GM13977 (cell line): ENCODE measurements around the gene TTL.

Experiments used
- DNase-seq: peaks from one replicate; pipeline ENCODE4 v3.0.0; 2012; ENCODE audit warnings: low spot score
- in situ Hi-C: fragments of 300-500 bp; cut with MboI; formaldehyde crosslinking; loops from one replicate; pipeline ENCODE4 v1.12.0; 2022; ENCODE audit warnings: low sequenced_read_pairs, low pct_unique_long_range_greater_than_20kb, mixed read lengths, inconsistent platforms; ENCODE audit not compliant: unreplicated experiment
- TF ChIP-seq, protein P1 (sequence below): IDR thresholded peaks from 2 replicates; pipeline ENCODE4 v1.5.1; 2012; ENCODE audit warnings: mild to moderate bottlenecking, control low read depth; ENCODE audit not compliant: insufficient read depth; ENCODE audit errors: extremely low read depth, missing control alignments

TTL gene

DNA sequence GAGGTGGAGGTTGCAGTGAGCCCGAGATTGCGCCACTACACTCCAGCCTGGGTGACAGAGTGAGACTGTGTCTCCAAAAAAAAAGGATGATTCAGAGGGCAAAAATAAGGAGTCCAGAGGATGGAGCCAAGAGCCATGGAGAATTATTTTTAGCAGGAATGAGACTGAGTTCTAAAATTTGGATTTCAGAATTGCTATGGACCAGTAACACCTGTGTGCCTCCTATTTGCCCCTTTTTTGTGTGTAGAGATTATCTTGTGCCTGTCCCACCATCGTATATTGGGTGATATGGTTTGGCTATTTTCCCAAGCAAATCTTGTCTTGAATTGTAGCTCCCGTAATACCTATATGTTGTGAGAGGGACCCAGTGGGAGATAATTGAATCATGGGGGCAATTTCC, 32.1 kb upstream of the TTL start:
- DNase-seq = no peak
- in situ Hi-C loops = no loop called here
- TF ChIP-seq, protein P1, sequence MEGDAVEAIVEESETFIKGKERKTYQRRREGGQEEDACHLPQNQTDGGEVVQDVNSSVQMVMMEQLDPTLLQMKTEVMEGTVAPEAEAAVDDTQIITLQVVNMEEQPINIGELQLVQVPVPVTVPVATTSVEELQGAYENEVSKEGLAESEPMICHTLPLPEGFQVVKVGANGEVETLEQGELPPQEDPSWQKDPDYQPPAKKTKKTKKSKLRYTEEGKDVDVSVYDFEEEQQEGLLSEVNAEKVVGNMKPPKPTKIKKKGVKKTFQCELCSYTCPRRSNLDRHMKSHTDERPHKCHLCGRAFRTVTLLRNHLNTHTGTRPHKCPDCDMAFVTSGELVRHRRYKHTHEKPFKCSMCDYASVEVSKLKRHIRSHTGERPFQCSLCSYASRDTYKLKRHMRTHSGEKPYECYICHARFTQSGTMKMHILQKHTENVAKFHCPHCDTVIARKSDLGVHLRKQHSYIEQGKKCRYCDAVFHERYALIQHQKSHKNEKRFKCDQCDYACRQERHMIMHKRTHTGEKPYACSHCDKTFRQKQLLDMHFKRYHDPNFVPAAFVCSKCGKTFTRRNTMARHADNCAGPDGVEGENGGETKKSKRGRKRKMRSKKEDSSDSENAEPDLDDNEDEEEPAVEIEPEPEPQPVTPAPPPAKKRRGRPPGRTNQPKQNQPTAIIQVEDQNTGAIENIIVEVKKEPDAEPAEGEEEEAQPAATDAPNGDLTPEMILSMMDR = no peak

DNA sequence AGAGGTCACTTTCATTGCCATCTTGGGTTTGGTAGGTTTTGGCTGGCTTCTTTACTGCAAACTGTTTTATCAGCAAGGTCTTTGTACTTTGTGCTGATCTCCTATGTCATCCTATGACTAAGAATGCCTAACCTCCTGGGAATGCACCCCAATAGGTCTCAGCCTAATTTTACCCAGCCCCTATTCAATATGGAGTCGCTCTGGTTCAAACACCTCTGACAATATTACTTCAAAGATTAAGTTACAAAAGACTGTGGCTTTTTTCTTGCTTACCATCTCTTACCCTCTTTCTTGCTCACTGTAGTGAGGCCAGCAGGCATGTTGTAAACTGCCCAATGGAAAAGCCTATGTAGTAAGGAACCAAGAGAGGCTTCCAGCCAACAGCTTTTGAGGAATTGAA, 30.6 kb upstream of the TTL start:
- in situ Hi-C loops = no loop called here
- TF ChIP-seq, protein P1 = no peak
- DNase-seq = no peak

DNA sequence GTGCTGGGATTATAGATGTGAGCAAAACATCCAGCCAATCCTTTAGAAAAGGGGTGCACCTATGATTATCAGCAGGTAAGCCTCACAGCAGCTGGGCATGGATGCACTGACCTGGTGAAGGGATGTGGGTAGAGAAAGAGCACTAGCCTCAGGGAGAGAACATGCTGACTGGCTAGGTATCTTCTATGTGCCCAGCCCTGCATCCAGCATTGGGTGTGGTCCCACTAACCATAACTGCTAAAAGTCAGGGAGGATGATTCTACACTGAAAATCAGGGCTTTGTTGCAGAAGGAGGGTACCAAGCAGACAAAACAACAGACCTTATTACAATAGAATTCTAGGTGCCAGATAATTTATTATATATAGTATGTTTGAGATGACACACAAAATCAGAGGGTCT, 27.4 kb upstream of the TTL start:
- TF ChIP-seq, protein P1 = no peak
- in situ Hi-C loops = no loop called here
- no peak for DNase-seq

DNA sequence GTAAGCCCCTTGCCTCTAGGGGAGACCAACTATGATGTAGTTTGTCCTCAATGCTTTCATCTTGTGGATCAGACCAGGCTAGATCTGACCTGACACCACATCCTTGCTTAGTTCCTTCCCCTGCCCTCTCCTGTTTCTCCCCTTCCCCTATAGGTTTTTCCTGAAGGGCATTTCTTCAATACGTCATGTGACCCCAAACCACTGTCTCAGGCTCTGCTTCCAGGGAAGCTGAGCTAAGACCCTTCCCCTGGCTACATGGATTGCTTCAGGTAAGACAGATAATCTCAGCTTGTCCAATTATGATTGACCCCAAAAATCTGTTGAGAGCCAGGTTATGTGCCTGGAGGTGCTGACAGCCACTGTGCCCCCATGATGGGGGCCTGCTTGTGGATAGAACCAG, 22.6 kb upstream of the TTL start:
- in situ Hi-C loops = no loop called here
- no peak for DNase-seq
- TF ChIP-seq, protein P1 = no peak

DNA sequence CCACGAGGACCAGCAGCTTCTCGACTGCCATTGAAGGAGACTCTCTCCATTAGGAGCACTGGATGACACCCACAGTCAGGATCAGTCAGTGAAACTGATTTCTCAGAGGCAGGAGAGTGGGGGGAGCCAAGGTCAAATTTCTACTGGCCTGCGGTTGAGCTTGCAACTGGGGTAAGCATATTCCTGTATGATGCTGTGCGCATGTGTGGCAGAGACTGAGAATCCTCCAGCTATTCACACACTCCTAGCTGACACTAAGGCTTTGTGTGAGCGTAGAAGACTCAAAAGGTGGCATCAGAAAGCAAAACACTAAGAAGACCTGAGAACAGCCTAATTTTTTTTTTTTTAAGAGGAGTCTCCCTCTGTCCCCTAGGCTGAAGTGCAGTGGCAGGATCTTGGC, 19.8 kb upstream of the TTL start:
- TF ChIP-seq, protein P1 = no peak
- no peak for DNase-seq
- in situ Hi-C loops = no loop called here

DNA sequence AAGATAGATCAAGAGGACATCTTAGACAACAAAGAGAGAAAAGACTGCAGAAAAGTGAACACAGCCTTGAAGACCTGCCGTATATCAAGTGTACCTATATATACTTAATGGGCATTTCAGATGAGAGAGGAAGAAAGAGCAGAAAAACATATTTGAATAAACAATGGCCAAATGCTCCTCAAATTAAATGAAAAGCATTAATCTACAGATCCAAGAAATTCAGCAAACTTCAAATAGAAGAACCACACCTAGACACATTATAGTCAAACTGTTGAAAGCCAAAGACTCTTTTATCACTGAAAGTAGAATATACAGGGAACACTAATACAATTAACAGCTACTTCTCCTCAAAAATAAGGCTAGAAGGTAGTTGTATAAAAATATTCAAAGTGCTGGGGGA, 18.7 kb upstream of the TTL start:
- DNase-seq = no peak
- in situ Hi-C loops = no loop called here
- TF ChIP-seq, protein P1 = no peak

DNA sequence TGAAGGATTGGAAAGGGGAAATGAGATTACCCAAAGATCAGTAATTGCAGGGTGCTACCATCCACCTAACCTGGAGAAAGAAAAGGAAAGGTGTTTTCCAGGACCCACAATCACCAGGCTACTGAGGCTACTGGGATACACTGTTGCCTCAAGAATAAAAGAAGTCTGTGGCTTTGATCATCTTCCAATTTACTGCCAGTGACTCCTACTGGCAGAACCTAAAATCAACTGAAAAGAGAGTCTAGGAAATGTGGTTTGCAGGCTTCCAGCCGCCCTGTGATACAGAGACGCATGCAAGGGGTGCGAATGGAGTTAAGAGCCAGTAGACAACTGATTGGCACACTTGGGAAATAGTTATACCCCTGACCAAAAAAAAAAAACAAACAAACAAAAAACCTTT, 16.6 kb upstream of the TTL start:
- no peak for DNase-seq
- in situ Hi-C loops = no loop called here
- TF ChIP-seq, protein P1 = no peak
